Ishikawa (cell line): Measurements from ENCODE around the gene IL17RA.

Source experiments
- CEBPB ChIP-seq: IDR thresholded peaks from 2 replicates; pipeline ENCODE4 v1.6.1; 2012
- CREB1 ChIP-seq: IDR thresholded peaks from 2 replicates; pipeline ENCODE4 v1.6.1; 2012; ENCODE audit warnings: low read depth
- EGR1 ChIP-seq: IDR thresholded peaks from 2 replicates; pipeline ENCODE4 v1.6.1; 2012
- EP300 ChIP-seq: IDR thresholded peaks from 2 replicates; pipeline ENCODE4 v1.6.1; 2012; ENCODE audit warnings: borderline replicate concordance
- FOXM1 ChIP-seq: IDR thresholded peaks from 2 replicates; pipeline ENCODE4 v1.6.1; 2012; ENCODE audit warnings: low read depth, borderline replicate concordance
- NFIC ChIP-seq: IDR thresholded peaks from 2 replicates; pipeline ENCODE4 v1.6.1; 2012
- RAD21 ChIP-seq: IDR thresholded peaks from 2 replicates; pipeline ENCODE4 v1.6.1; 2012; ENCODE audit warnings: low read depth
- TAF1 ChIP-seq: IDR thresholded peaks from 2 replicates; pipeline ENCODE4 v1.6.1; 2012; ENCODE audit warnings: low read depth, mild to moderate bottlenecking
- TCF12 ChIP-seq: IDR thresholded peaks from 2 replicates; pipeline ENCODE4 v1.6.1; 2012; ENCODE audit warnings: low read depth
- TEAD4 ChIP-seq: IDR thresholded peaks from 2 replicates; pipeline ENCODE4 v1.6.1; 2012
- YY1 ChIP-seq: IDR thresholded peaks from 2 replicates; pipeline ENCODE4 v1.6.1; 2012; ENCODE audit warnings: low read depth
- ZBTB7A ChIP-seq: IDR thresholded peaks from 2 replicates; pipeline ENCODE4 v1.6.1; 2012; ENCODE audit warnings: low read depth
- TF ChIP-seq, protein P1 (sequence below): IDR thresholded peaks from 2 replicates; pipeline ENCODE4 v1.6.1; 2012; ENCODE audit warnings: low read depth, mild to moderate bottlenecking
- TF ChIP-seq, protein P2 (sequence below): IDR thresholded peaks from 2 replicates; pipeline ENCODE4 v1.6.1; 2012
- TF ChIP-seq, protein P3 (sequence below): IDR thresholded peaks from 2 replicates; pipeline ENCODE4 v1.6.1; 2012

Gene IL17RA

GRCh38 chr22:17077255-17077654, 7.5 kb upstream of the IL17RA start:
- TF ChIP-seq FOXM1 (no peak), ZBTB7A (no peak), EGR1 (no peak), TAF1 (no peak), NFIC (no peak), RAD21 (no peak), TCF12 (no peak), EP300 (no peak), YY1 (no peak), CREB1 (no peak), CEBPB (no peak)
- TF ChIP-seq, protein P1, sequence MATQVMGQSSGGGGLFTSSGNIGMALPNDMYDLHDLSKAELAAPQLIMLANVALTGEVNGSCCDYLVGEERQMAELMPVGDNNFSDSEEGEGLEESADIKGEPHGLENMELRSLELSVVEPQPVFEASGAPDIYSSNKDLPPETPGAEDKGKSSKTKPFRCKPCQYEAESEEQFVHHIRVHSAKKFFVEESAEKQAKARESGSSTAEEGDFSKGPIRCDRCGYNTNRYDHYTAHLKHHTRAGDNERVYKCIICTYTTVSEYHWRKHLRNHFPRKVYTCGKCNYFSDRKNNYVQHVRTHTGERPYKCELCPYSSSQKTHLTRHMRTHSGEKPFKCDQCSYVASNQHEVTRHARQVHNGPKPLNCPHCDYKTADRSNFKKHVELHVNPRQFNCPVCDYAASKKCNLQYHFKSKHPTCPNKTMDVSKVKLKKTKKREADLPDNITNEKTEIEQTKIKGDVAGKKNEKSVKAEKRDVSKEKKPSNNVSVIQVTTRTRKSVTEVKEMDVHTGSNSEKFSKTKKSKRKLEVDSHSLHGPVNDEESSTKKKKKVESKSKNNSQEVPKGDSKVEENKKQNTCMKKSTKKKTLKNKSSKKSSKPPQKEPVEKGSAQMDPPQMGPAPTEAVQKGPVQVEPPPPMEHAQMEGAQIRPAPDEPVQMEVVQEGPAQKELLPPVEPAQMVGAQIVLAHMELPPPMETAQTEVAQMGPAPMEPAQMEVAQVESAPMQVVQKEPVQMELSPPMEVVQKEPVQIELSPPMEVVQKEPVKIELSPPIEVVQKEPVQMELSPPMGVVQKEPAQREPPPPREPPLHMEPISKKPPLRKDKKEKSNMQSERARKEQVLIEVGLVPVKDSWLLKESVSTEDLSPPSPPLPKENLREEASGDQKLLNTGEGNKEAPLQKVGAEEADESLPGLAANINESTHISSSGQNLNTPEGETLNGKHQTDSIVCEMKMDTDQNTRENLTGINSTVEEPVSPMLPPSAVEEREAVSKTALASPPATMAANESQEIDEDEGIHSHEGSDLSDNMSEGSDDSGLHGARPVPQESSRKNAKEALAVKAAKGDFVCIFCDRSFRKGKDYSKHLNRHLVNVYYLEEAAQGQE, result no peak
- TF ChIP-seq, protein P2, sequence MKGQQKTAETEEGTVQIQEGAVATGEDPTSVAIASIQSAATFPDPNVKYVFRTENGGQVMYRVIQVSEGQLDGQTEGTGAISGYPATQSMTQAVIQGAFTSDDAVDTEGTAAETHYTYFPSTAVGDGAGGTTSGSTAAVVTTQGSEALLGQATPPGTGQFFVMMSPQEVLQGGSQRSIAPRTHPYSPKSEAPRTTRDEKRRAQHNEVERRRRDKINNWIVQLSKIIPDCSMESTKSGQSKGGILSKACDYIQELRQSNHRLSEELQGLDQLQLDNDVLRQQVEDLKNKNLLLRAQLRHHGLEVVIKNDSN, result no peak
- TF ChIP-seq, protein P3, sequence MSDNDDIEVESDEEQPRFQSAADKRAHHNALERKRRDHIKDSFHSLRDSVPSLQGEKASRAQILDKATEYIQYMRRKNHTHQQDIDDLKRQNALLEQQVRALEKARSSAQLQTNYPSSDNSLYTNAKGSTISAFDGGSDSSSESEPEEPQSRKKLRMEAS, result no peak

DNA sequence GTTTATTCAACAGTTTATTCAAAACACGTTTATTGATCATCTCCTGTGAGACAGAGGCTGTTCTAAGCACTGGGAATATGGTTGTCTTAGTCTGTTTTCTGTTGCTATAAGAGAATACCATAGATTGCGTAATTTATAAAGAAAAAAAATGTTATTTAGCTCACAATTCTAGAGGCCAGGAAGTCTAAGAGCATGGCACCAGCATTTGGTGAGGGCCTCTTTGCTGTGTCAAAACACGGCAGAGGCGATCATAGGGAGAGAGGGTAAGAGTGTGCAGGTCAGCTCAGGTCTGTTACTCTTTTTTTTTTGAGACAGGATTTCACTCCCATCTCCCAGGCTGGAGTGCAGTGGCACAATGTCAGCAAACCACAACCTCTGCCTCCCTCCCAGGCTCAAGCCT, 5.2 kb upstream of the IL17RA start:
- TF ChIP-seq, protein P1, result no peak
- TF ChIP-seq CEBPB, result peak; percentile 58; the same call in 1 of the 2 replicates

DNA sequence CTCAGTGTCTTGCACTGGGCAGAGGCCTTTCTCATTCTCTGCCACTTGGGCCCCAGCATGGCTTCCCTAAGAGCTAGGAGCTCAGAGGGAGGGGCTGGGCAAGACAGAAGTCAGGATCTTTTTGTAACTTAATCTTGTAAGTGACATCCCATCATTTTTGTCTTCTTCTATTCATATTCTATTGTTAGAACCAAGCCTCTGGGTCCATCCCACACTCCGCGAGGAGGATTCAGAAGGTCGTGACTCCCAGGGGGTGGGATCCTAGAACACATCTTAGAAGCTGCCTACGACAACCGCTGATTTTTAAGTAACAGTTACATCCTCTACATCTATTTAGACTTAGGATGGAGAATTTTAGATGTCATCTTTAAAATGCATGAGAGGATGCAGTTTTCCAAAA, 1.5 kb upstream of the IL17RA start:
- TF ChIP-seq, protein P1, result no peak
- TF ChIP-seq CREB1 (no peak), TAF1 (no peak), RAD21 (no peak), YY1 (no peak), FOXM1 (no peak), CEBPB (no peak), ZBTB7A (no peak), TEAD4 (no peak), NFIC (no peak)
- TF ChIP-seq, protein P2, result no peak
- TF ChIP-seq, protein P3, result no peak

DNA sequence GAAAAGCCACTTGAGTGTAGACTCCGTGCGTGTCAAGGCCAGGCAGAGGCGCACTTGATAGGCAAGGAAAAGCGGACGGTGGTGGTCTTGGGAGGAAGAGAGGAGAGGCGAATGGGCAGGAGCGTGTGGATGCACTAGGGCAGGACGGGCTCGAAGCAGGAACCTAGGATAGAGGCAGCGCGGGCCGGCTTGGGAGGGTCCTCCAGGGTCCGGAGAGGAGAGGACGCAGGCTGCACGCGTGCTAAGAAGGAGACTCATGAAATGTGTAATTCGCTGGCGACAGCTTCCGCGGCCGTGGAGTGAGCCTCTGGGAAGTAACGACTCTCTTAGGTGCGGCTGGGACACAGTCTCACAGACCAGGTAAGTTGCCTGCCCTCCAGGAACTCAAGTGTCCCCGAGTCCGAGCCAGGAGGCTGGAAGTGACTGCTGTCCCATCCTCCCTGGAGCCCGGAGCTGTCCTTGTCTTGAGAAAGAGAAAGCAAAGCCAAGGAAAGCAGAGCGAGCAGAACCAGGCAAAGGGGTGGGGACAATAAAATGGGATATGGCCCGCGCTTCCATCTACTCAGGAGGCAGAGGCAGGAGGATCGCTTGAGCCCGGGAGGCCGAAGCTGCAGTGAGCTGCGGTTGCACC, 874 bp upstream of the IL17RA start:
- TF ChIP-seq YY1 (no peak), EGR1 (no peak), CEBPB (no peak), EP300 (no peak), RAD21 (no peak), FOXM1 (no peak), TCF12 (no peak), TEAD4 (no peak), ZBTB7A (no peak)
- TF ChIP-seq, protein P2, result no peak
- TF ChIP-seq, protein P1, result no peak
- TF ChIP-seq, protein P3, result no peak
